ENCODE results near the gene MAD1L1.

DNA sequence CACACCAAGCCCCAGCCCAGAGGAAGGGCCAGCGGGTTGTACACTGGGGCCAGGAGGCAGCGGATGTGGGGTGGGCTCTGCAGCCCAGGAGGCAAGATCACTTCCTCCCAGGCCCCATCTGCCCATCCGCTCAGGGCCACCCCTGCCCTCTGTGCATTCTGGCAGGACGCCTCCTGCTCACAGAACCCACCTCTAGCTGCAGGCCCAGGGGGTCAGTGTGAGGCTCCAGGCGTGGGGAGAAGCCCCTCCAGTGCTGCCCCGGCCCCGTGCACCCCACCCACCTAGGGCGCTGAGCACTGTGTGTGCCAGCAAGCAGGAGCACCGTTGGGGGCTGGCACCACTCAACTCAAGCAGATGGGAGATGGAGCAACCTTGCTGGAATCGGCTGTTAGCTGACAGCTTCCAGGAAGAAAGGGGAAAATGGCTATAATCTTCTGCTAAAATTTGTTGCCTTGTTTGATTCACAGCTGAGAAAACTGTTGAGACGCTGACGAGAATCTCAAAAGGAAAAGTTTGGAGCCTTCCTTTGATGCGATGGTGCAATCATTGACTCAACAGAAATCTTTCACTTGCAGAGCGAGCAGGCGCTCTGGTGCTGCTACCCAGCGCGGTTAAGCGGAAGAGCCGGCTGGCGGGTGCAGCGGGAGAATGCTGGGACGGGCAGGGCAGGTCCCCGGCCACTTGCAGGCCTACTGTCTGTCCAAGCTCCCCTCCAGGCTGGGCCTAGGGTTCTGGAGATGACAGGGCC is 286.5 kb downstream of the MAD1L1 start:
- TF ChIP-seq, protein P1, sequence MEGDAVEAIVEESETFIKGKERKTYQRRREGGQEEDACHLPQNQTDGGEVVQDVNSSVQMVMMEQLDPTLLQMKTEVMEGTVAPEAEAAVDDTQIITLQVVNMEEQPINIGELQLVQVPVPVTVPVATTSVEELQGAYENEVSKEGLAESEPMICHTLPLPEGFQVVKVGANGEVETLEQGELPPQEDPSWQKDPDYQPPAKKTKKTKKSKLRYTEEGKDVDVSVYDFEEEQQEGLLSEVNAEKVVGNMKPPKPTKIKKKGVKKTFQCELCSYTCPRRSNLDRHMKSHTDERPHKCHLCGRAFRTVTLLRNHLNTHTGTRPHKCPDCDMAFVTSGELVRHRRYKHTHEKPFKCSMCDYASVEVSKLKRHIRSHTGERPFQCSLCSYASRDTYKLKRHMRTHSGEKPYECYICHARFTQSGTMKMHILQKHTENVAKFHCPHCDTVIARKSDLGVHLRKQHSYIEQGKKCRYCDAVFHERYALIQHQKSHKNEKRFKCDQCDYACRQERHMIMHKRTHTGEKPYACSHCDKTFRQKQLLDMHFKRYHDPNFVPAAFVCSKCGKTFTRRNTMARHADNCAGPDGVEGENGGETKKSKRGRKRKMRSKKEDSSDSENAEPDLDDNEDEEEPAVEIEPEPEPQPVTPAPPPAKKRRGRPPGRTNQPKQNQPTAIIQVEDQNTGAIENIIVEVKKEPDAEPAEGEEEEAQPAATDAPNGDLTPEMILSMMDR (IDR thresholded peaks at IDR 0.05 in 2 of 3, conservative IDR thresholded peaks at IDR 0.05 in 1 of 3; ENCODE audit: borderline replicate concordance in 1 of 3, insufficient read depth in 1 of 3, low read depth in 2 of 3, low read length in 2 of 3), result no peak
- no peak for TF ChIP-seq EZH2 (IDR thresholded peaks at IDR 0.05)
- no peak for TF ChIP-seq POLR2A (IDR thresholded peaks at IDR 0.05; ENCODE audit: borderline replicate concordance, extremely low read depth, insufficient read depth, insufficient read length)
- TF ChIP-seq, protein P2, sequence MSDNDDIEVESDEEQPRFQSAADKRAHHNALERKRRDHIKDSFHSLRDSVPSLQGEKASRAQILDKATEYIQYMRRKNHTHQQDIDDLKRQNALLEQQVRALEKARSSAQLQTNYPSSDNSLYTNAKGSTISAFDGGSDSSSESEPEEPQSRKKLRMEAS (IDR thresholded peaks at IDR 0.05), result no peak
- no peak for TF ChIP-seq ZNF274 (IDR thresholded peaks at IDR 0.05; ENCODE audit: low read depth, low read length)
- TF ChIP-seq, protein P3, sequence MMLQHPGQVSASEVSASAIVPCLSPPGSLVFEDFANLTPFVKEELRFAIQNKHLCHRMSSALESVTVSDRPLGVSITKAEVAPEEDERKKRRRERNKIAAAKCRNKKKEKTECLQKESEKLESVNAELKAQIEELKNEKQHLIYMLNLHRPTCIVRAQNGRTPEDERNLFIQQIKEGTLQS (IDR thresholded peaks at IDR 0.05), result no peak
- TF ChIP-seq RAD21 (IDR thresholded peaks at IDR 0.05; ENCODE audit: low read depth), result no peak
- no peak for TF ChIP-seq FOSL1 (IDR thresholded peaks at IDR 0.05; ENCODE audit: low read depth)
- no peak for TF ChIP-seq YY1 (IDR thresholded peaks at IDR 0.05; ENCODE audit: extremely low read depth, insufficient replicate concordance, low read depth, low read length)
- no peak for TF ChIP-seq SRF (IDR thresholded peaks at IDR 0.05; ENCODE audit: low read depth)
